ENCODE measurements around the gene AKT3. TPM values are rescaled to one million over a fixed set of nuclear protein-coding genes. Genes with fewer than 3 reads are reported as not detected.

AKT3 gene
- total RNA-seq, 1 donor from 2014 or later, result 107 TPM

- Mint-ChIP-seq H3K27me3 (ENCODE audit: unreplicated experiment) (no peaks in the 10 kb centered on the region), H3K36me3 (ENCODE audit: unreplicated experiment) (peaks cover 9% of the 10 kb centered on the region), H3K4me3 (ENCODE audit: unreplicated experiment) (no peak overlapping the region), H3K9me3 (ENCODE audit: unreplicated experiment) (no peaks in the 10 kb centered on the region), H3K27ac (ENCODE audit: unreplicated experiment) (no peak overlapping the region), H3K4me1 (ENCODE audit: unreplicated experiment) (peaks cover 14% of the 10 kb centered on the region)
- no peak for TF ChIP-seq CTCF (IDR thresholded peaks at IDR 0.05)
- DNase-seq (ENCODE audit: extremely low spot score, unreplicated experiment), result peak; percentile 42
These were observed 375.1 kb downstream of the AKT3 start for GRCh38 chr1:243474906-243475305.

GRCh38 chr1:243474136-243474881, 375.7 kb downstream of the AKT3 start:
- DNase-seq (ENCODE audit: extremely low spot score, unreplicated experiment), result no peak
- H3K36me3 Mint-ChIP-seq (ENCODE audit: unreplicated experiment), result peaks cover 9% of the 10 kb centered on the region
- peaks cover 14% of the 10 kb centered on the region for H3K4me1 Mint-ChIP-seq (ENCODE audit: unreplicated experiment)
- no peaks in the 10 kb centered on the region for H3K9me3 Mint-ChIP-seq (ENCODE audit: unreplicated experiment)
- H3K27me3 Mint-ChIP-seq (ENCODE audit: unreplicated experiment), result no peaks in the 10 kb centered on the region
- TF ChIP-seq CTCF (IDR thresholded peaks at IDR 0.05), result no peak
- H3K4me3 Mint-ChIP-seq (ENCODE audit: unreplicated experiment), result no peak overlapping the region
- H3K27ac Mint-ChIP-seq (ENCODE audit: unreplicated experiment), result no peak overlapping the region

GRCh38 chr1:243473227-243474135, 376.6 kb downstream of the AKT3 start:
- peaks cover 14% of the 10 kb centered on the region for H3K4me1 Mint-ChIP-seq (ENCODE audit: unreplicated experiment)
- TF ChIP-seq CTCF (IDR thresholded peaks at IDR 0.05), result no peak
- peaks cover 9% of the 10 kb centered on the region for H3K36me3 Mint-ChIP-seq (ENCODE audit: unreplicated experiment)
- DNase-seq (ENCODE audit: extremely low spot score, unreplicated experiment), result no peak
- peak overlapping the region; percentile 56 for H3K4me3 Mint-ChIP-seq (ENCODE audit: unreplicated experiment)
- H3K27me3 Mint-ChIP-seq (ENCODE audit: unreplicated experiment), result no peaks in the 10 kb centered on the region
- peak overlapping the region; percentile 70 for H3K27ac Mint-ChIP-seq (ENCODE audit: unreplicated experiment)
- H3K9me3 Mint-ChIP-seq (ENCODE audit: unreplicated experiment), result no peaks in the 10 kb centered on the region

- no peak for DNase-seq (ENCODE audit: extremely low spot score, unreplicated experiment)
- H3K9me3 Mint-ChIP-seq (ENCODE audit: unreplicated experiment), result no peaks in the 10 kb centered on the region
- no peak overlapping the region for H3K4me3 Mint-ChIP-seq (ENCODE audit: unreplicated experiment)
- TF ChIP-seq CTCF (IDR thresholded peaks at IDR 0.05), result no peak
- H3K27ac Mint-ChIP-seq (ENCODE audit: unreplicated experiment), result no peak overlapping the region
- H3K4me1 Mint-ChIP-seq (ENCODE audit: unreplicated experiment), result peaks cover 14% of the 10 kb centered on the region
- peaks cover 9% of the 10 kb centered on the region for H3K36me3 Mint-ChIP-seq (ENCODE audit: unreplicated experiment)
- no peaks in the 10 kb centered on the region for H3K27me3 Mint-ChIP-seq (ENCODE audit: unreplicated experiment)
These were observed 378.0 kb downstream of the AKT3 start for GRCh38 chr1:243471754-243472745.
